ENCODE results near the gene ARHGEF39.

Gene ARHGEF39

DNA sequence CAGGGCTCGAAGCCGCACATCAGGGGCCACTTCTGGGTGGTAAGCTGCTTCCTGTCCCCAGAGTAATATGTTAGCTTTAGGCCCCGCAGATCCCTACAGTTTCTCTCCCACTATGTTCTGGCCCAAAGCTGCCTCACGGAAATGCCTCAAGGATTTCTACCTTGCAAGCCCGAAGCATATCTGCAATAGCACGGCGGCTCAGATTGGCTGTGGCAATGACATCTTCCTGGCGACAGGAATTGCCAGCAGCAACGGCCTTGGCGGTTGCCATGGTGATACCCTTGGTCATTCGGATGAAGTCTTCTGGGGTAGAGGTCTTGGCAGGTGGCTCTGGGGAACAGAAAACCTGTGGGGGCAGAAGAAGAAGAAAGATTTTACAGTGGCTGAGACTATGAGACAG, 35.0 kb upstream of the ARHGEF39 start:
- H3K36me3 Mint-ChIP-seq (ENCODE audit: low read depth) = peaks cover 38% of the 10 kb centered on the region
- no peaks in the 10 kb centered on the region for H3K27me3 Mint-ChIP-seq
- H3K9me3 Mint-ChIP-seq = no peaks in the 10 kb centered on the region
- no peak overlapping the region for H3K4me3 Mint-ChIP-seq
- H3K4me1 Mint-ChIP-seq = peaks cover 6% of the 10 kb centered on the region
- no peak for DNase-seq
- H3K27ac Mint-ChIP-seq = no peak overlapping the region
- ATAC-seq = no peak

DNA sequence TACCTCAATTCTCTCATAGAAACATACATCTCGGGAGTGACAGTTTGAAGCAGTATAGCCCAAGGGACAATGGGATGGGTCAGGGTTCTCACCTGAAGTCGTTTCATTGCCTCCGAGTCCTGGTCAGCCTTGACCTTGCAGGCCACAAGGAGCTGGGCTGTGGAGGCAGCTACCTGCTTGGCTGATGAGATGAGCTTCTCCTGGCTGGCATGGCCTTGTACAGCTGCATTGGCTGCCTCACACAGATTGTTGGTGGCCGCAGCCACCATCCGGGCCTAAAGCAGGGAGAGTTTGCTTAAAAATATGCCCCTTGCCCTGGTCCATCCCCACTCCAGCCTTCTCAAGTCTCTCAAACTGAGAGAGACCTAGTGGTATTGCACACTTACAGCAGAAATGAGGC, 33.2 kb upstream of the ARHGEF39 start:
- Mint-ChIP-seq H3K4me3 (no peak overlapping the region), H3K27me3 (no peaks in the 10 kb centered on the region), H3K36me3 (ENCODE audit: low read depth) (peaks cover 24% of the 10 kb centered on the region), H3K4me1 (peaks cover 6% of the 10 kb centered on the region), H3K9me3 (no peaks in the 10 kb centered on the region), H3K27ac (no peak overlapping the region)
- ATAC-seq (no peak), DNase-seq (no peak)

DNA sequence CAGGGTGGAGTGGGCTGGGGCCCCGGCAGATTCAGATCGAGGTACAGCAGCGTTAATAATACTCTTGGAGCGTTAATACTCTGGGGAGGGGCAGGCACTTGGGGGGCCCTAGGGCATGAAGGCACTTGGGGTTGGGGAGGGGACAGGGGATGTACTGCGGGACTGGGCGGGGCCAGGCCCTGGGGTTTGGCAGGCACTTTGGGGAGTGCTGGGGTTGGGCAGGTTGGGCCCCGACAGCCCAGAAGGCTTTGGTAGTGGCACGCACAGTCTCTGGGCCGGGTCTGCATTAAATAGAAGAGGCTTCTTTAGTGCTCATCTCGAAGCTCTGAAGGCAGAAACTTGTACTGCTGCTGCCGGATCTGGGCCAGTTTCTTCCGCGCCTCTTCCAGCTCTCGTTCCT, 32.5 kb upstream of the ARHGEF39 start:
- Mint-ChIP-seq H3K4me1 (peaks cover 6% of the 10 kb centered on the region), H3K27ac (no peak overlapping the region), H3K36me3 (ENCODE audit: low read depth) (peaks cover 18% of the 10 kb centered on the region), H3K27me3 (no peaks in the 10 kb centered on the region), H3K4me3 (no peak overlapping the region), H3K9me3 (no peaks in the 10 kb centered on the region)
- no peak for ATAC-seq
- DNase-seq = no peak

DNA sequence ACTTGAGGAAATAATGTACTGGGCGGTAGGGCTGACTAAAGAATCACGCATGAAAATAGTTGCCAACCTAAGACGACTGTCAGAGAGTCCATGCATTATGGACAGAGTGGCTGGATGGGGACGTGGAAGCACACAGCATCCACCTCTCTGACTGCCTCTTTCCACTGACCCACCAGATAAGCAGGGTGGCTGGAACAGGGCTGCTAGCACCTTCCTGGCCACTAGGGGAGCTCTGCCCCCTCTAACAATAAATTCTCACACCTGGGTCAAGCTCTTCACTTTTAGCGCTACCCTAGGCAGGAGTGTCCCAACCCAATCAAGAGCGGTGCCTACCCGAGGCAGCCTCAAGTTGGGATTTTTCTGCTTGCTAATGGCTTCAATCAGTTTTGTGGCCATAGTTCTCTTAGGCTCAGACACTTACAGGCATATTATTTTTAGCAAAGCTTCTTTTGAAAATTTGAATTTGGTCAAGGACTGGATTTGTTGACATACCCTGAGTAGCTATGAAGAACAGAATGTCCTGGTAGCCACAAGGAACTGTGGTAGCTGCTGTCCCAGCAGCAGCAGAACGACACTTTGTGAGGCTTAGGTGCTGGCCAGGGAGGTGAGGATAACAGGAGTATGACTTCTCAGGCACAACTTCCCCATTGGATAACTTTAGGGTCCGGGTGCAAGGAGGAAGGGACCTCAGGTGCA, 31.7 kb upstream of the ARHGEF39 start:
- Mint-ChIP-seq H3K9me3 (no peaks in the 10 kb centered on the region), H3K4me3 (no peak overlapping the region)

DNA sequence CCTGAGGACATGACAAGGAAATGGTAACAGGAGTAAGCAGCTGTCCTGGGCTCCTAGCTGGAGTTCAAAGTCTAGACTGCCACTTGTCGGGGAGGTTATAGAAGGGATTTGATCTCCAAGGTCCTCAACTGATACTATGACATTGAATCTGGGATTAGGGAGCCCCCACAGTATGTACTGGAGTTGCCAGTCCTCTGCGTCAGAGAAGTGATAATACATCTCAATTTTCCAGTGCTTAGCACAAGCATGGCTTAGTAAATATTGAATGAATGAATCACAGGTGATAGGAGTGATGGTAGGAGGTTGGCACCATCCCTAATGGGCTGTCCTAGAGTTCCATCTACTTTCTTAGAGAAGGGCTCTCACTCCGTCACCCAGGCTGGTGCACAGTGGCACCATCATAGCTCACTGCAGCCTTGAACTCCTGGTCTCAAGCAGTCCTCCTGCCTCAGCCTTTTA, 31.0 kb upstream of the ARHGEF39 start:
- no peak overlapping the region for H3K4me3 Mint-ChIP-seq
- peaks cover 18% of the 10 kb centered on the region for H3K36me3 Mint-ChIP-seq (ENCODE audit: low read depth)
- DNase-seq (no peak), ATAC-seq (no peak)
- peaks cover 6% of the 10 kb centered on the region for H3K4me1 Mint-ChIP-seq
- no peaks in the 10 kb centered on the region for H3K9me3 Mint-ChIP-seq
- no peaks in the 10 kb centered on the region for H3K27me3 Mint-ChIP-seq
- H3K27ac Mint-ChIP-seq = no peak overlapping the region

More for the DNA sequence above, 31.7 kb upstream of the ARHGEF39 start:
- Mint-ChIP-seq H3K36me3 (ENCODE audit: low read depth) (peaks cover 18% of the 10 kb centered on the region), H3K27ac (no peak overlapping the region), H3K27me3 (no peaks in the 10 kb centered on the region), H3K4me1 (peaks cover 6% of the 10 kb centered on the region)
- ATAC-seq (peak; percentile 88), DNase-seq (peak; percentile 66)

DNA sequence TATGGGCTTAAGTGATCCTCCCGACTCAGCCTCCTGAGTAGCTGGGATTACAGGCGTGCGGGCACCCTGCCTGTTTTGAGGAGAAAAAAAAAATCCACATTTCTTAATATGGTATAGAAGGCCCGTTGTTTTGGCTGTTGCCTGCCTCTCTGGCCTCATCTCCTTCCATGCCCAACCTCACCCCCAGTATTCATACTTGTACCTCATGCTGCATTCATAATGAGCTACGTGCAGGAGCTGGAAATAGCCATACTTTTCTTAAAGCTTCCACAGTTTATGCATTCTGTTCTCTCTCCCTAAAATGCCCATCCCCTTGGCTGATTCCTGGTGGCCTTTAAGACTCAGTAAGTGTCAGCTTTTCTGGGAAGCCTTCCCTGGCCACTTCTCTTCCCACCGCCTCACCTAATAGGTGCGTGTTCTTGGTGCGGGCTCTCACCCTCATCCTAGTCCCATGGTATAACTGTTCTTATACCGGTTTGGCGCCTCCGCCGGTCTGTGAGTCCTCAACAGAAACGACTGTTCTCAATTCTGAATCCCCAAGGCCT, 26.8 kb upstream of the ARHGEF39 start:
- Mint-ChIP-seq H3K27me3 (no peaks in the 10 kb centered on the region), H3K4me1 (peaks cover 22% of the 10 kb centered on the region), H3K4me3 (no peak overlapping the region), H3K27ac (no peak overlapping the region), H3K9me3 (no peaks in the 10 kb centered on the region), H3K36me3 (ENCODE audit: low read depth) (peaks cover 7% of the 10 kb centered on the region)
- ATAC-seq (no peak), DNase-seq (no peak)

DNA sequence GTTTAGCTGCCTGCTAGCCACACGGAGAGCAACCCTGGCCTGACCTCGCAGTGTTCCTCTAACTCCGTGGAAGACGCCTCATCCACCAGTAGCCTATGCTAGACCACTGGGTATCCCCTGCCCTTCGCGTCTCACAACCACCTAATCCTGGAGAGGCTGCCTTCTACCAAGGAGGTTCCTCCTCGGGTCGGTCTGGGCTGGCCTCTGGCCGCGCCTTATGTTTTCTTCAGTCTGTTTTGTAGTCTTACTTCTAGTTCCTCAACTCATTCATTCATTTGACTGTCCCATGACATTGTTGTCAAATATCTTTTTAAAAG, 26.3 kb upstream of the ARHGEF39 start:
- H3K4me3 Mint-ChIP-seq = peak overlapping the region; percentile 74
- DNase-seq (no peak), ATAC-seq (peak; percentile 3)
- no peaks in the 10 kb centered on the region for H3K27me3 Mint-ChIP-seq
- H3K4me1 Mint-ChIP-seq = peaks cover 20% of the 10 kb centered on the region
- H3K36me3 Mint-ChIP-seq (ENCODE audit: low read depth) = peaks cover 1% of the 10 kb centered on the region
- no peaks in the 10 kb centered on the region for H3K9me3 Mint-ChIP-seq
- H3K27ac Mint-ChIP-seq = peak overlapping the region; percentile 44

DNA sequence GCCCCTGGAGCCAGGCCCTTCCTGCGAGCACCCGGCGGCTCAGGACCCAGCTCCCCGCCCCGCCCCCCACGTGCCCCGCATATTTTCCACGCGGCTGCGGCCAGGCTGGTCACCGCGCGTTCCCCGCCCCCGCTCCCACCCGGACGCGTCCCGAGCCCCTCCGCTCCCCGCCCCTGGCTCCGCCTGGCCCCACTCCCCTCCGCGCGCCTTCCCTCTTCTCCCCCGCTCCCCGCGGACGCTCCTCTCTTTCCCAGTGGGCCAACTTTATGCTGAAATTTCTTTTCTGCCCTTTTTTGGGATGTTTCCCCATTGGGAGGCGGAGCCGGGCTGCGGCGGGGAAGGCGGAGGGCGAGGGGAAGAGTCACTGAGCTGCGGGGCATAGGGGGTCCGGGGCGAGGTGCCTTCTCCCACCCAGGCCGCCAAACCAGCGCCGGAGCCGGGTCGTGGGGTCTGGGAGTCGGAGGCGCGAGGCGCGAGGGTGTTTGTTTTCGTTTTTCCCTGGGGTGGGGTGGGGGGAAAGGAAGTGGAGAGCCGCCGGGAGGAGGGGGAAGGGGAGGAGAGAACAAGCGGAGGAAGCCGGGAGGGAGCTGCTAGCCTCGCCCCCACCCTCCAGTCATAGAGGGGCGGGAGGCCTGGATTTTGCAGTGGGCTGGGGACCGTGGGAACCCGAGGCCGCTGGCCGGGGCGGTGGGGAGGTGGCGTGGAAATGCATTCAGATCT, 25.8 kb upstream of the ARHGEF39 start:
- no peaks in the 10 kb centered on the region for H3K9me3 Mint-ChIP-seq
- H3K36me3 Mint-ChIP-seq (ENCODE audit: low read depth) = no peaks in the 10 kb centered on the region
- peaks cover 20% of the 10 kb centered on the region for H3K4me1 Mint-ChIP-seq
- peak; percentile 52 for DNase-seq
- ATAC-seq = peak; percentile 8
- no peaks in the 10 kb centered on the region for H3K27me3 Mint-ChIP-seq
- H3K27ac Mint-ChIP-seq = peak overlapping the region; percentile 44
- peak overlapping the region; percentile 74 for H3K4me3 Mint-ChIP-seq

DNA sequence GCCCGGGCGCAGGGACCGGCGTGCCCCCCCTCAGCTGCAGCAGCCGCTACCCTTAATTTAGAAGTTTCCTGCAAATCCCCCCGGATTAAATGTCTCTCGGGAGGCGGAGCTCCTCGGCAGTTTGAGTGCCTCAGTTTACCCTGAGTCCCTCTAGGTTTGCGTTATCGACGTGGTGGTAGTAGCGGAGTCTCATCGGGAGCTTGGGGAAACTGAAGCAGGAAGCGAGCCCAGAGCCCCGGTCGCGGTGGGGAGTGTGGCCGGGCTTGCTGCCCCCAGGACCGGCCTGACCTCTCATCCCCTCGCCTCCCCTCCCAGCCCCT, 25.3 kb upstream of the ARHGEF39 start:
- Mint-ChIP-seq H3K27ac (no peak overlapping the region), H3K27me3 (no peaks in the 10 kb centered on the region), H3K4me3 (peak overlapping the region; percentile 74), H3K36me3 (ENCODE audit: low read depth) (no peaks in the 10 kb centered on the region), H3K4me1 (peaks cover 20% of the 10 kb centered on the region), H3K9me3 (no peaks in the 10 kb centered on the region)
- DNase-seq = no peak
- ATAC-seq = no peak

DNA sequence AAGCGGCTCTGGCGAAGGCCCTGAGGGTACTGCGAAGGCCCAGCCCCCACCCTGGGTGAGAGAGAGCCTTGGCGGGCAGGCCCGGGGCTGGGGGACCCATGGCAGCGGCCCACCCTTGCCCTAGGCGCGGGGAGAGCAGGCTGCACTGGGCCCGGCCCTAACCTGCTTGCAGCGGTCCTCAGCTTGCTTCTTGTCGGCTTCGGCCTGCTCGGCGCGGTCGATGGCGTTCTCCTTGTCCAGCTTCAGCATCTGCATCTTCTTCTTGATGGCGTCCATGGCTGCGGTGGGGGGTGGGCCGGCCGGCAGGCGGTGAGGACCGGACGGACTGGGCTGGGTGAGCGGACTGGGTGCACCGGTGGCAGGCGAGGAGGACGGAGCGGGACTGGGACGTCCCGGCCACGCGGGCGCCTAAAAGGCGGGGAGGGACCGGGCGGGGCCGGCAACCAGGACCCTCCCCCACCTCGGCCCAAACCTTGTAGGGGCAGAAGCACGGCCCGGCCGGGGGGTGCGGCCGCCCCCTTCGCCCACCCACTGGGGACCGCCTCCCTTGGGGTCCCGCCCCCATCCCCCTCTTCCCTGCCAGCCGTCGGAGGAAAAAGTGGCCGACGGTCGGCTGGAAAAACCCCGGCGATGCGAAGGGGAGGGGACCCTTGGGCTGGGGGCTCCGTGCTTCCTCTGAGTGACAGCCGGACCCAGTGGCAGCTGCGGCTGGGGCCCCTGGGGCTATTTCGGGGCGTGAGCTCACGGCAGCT, 24.7 kb upstream of the ARHGEF39 start, which contains the start of gene TPM2:
Gene TPM2 (minus strand): TSS at position 384 of the 752 bp plus-strand sequence. CDS start 108 bp downstream, at position 276.
- peak within 1 kb of the TSS; percentile 44 for H3K27ac Mint-ChIP-seq
- H3K4me3 Mint-ChIP-seq = peak within 1 kb of the TSS; percentile 74
- ATAC-seq (no peak), DNase-seq (no peak)
- peaks cover 20% of the 10 kb centered on the region for H3K4me1 Mint-ChIP-seq
- H3K27me3 Mint-ChIP-seq = no peaks in the 10 kb centered on the region
- H3K36me3 Mint-ChIP-seq (ENCODE audit: low read depth) = no peaks in the 10 kb centered on the region
- H3K9me3 Mint-ChIP-seq = no peaks in the 10 kb centered on the region

DNA sequence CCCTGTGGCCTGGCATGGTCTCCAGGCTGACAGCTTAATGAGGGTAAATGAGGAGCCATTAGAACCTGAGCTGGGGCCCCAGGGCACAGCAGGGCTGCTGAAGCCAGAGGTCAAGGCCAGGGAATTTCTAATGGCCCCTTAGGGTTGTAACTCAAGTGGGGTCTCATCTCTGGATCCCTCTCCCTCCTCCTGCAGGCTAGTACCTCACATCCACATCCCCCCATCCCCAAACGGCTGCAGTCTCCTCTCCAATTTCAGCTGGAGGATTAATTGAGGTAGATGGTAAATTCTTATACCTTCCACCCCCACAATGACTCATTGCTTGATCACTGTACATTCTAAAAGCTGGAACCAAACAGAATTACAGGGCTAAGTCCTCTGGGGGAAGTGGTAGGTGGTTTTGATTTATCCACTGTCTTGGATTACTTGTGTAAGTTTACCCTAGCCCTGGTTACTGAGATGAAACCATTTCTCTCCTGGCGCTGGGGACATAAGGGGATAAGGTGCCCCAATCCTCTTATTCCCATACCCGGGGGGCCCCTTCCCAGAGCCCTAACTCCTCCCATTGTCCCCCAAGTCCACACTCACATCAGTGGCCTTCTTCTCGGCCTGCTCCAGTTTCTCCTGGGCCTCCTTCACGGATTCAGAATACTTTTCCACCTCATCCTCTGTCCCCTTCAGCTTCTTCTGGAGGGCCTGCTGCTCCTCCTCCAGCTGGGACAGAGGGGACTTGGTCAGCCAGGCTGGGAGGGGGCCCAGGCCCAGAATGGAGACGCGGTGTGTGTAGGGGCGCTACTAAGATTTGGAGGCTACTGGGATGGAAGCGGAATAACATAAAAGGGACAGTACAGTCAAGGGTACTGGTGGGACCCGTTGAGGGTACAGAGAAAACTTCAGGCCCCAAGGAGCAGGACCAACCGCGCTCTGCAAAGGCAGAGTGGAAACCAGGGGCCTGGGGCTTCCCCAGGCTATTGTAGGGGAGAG, 23.9 kb upstream of the ARHGEF39 start:
- no peak for DNase-seq
- H3K27me3 Mint-ChIP-seq = no peaks in the 10 kb centered on the region
- peaks cover 20% of the 10 kb centered on the region for H3K4me1 Mint-ChIP-seq

DNA sequence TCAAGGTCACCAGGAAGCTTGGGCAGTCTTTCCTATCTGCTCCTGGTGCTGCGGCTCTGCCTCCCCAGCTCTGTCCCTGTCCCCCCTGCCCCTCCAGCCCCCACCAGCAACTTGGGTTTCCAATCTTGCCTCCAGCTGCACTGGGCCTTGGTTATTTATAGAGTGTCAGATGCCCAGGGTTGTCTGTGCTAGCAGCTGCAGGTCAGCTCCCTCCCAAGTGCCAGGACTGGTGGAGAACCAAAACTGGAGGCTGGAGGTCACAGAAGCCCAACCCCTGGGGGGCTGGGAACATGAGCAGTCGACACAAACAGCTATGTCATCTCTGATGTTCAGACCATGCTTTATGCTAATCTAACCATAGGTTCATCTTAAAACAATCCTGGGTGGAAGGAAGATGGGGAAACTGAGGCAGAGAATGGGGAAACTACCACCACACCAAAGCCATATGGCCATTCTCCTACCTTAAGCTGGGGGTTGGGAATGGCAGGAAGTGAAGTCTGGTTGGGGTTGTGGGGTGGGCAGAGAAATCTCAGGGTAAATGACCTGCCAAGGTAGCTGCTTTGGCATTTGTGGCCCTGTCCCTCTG, 23.1 kb upstream of the ARHGEF39 start:
- DNase-seq = no peak
- H3K4me1 Mint-ChIP-seq = peaks cover 20% of the 10 kb centered on the region
- H3K9me3 Mint-ChIP-seq = no peaks in the 10 kb centered on the region
- no peaks in the 10 kb centered on the region for H3K27me3 Mint-ChIP-seq
- ATAC-seq = no peak
- no peak overlapping the region for H3K27ac Mint-ChIP-seq
- no peak overlapping the region for H3K4me3 Mint-ChIP-seq
- H3K36me3 Mint-ChIP-seq (ENCODE audit: low read depth) = no peaks in the 10 kb centered on the region

More for the DNA sequence above, 23.9 kb upstream of the ARHGEF39 start:
- no peaks in the 10 kb centered on the region for H3K36me3 Mint-ChIP-seq (ENCODE audit: low read depth)
- peak; percentile 89 for ATAC-seq
- no peaks in the 10 kb centered on the region for H3K9me3 Mint-ChIP-seq
- H3K4me3 Mint-ChIP-seq = peak overlapping the region; percentile 54
- no peak overlapping the region for H3K27ac Mint-ChIP-seq

DNA sequence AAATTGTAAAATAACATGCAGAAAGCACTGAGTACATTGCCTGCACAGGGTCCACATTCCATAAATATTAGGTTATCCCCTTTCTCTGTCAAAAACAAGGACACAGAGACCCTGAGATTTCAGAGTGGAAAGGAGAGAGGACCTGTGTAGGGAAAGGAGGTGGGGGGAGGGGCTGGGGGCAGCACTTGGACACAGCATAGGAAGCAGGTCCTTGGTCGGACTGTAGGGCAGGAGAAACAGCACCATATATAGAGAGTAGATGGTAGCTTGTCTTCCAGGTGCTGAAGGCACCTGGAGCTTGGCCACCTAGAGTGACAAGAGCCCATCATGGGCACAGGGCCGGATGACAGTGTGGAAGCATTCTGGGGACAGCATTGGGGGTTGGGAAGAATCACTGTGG, 22.3 kb upstream of the ARHGEF39 start:
- ATAC-seq (no peak), DNase-seq (no peak)
- Mint-ChIP-seq H3K36me3 (ENCODE audit: low read depth) (no peaks in the 10 kb centered on the region), H3K27ac (no peak overlapping the region), H3K27me3 (no peaks in the 10 kb centered on the region), H3K4me3 (no peak overlapping the region), H3K4me1 (peaks cover 20% of the 10 kb centered on the region), H3K9me3 (no peaks in the 10 kb centered on the region)
